Heart left ventricle (tissue), 16 donors: Measurements from ENCODE around the gene MACROD1. TPM values are rescaled to one million over a fixed set of nuclear protein-coding genes. Genes with fewer than 3 reads are reported as not detected.

Experiments used
- ATAC-seq, 4 donors: fragments of 200-7000 bp; cut with Tn5 transposase; one replicate each; pipeline ENCODE4 v1.9.1; 2020 to 2022; ENCODE audit warnings: moderate library complexity in 4 of 4, mild to moderate bottlenecking in 3 of 4, moderate number of reproducible peaks in 1 of 4
- DNase-seq, 5 donors: peaks; one replicate each; pipeline ENCODE4 v3.0.0-alpha.2; 2020
- H3K27ac ChIP-seq, 12 donors: fragments of 200-600 bp; sonication (generic) in 4 of 12; one replicate each; pipeline versions ENCODE4 v1.5.0 to v1.8.0; 2016 to 2022; ENCODE audit warnings: mild to moderate bottlenecking in 2 of 12
- H3K27me3 ChIP-seq, 9 donors: fragments of 200-600 bp; sonication (generic) in 2 of 9; one replicate each; pipeline versions ENCODE4 v1.5.1 to v1.8.0; 2016 to 2022; ENCODE audit warnings: mild to moderate bottlenecking in 3 of 9
- H3K36me3 ChIP-seq, 9 donors: fragments of 200-600 bp; sonication (generic) in 2 of 9; one replicate each; pipeline versions ENCODE4 v1.5.0 to v1.8.0; 2018 to 2022; ENCODE audit warnings: mild to moderate bottlenecking in 2 of 9
- H3K4me1 ChIP-seq, 12 donors: fragments of 200-600 bp; sonication (generic) in 4 of 12; one replicate each; pipeline versions ENCODE4 v1.5.0 to v1.8.0; 2016 to 2022; ENCODE audit warnings: mild to moderate bottlenecking in 3 of 12
- H3K4me3 ChIP-seq, 12 donors: fragments of 200-600 bp; sonication (generic) in 4 of 12; one replicate each; pipeline versions ENCODE4 v1.5.0 to v1.8.0; 2017 to 2022; ENCODE audit warnings: mild to moderate bottlenecking in 9 of 12, moderate library complexity in 4 of 12
- H3K9me3 ChIP-seq, 12 donors: fragments of 200-600 bp; sonication (generic) in 4 of 12; one replicate each; pipeline versions ENCODE4 v1.5.0 to v1.8.0; 2016 to 2022; ENCODE audit warnings: mild to moderate bottlenecking in 1 of 12
- POLR2A ChIP-seq, 2 donors: fragments of 450-650 bp; IDR thresholded peaks; one replicate each; pipeline ENCODE4 v1.6.1; 2017; ENCODE audit warnings: antibody characterized with exemption in 2 of 2, mild to moderate bottlenecking in 2 of 2, moderate library complexity in 2 of 2
- WGBS, 4 donors: extraction: QIAGEN DNeasy Blood & Tissue Kit in 2 of 4; methylation state at CpG; one replicate each; pipeline versions ENCODE4 v1.1.5 to v1.1.7; 2013 to 2018; 5-methylcytosine and 5-hydroxymethylcytosine counted together
- intact Hi-C, 10 donors: fragments of 100-400 bp; cut with DNase I; formaldehyde crosslinking; loops; one replicate each; pipeline versions ENCODE4 v1.11.1 to v1.14.2; 2022
- polyA plus RNA-seq, 2 donors: library from polyadenylated mRNA; stranded (reverse); fragments of 200-250 nt; gene quantifications; one replicate each; pipeline ENCODE4 v1.2.3, GENCODE V29; 2013
- total RNA-seq, 9 donors: library from RNA; depleted of rRNA in 2 of 9; stranded (reverse); fragments of >200 nt in 2 of 9; fragmentation: NEBNext Ultra II Directional in 3 of 9; extraction: Animal tissue kit (Norgen Biotek cat#: 25700) in 3 of 9; gene quantifications; one replicate each; pipeline versions ENCODE4 v1.1.0 to v1.2.4, GENCODE V29; 2016 to 2023
- TF ChIP-seq, protein P1 (sequence below), 12 donors: fragments of 200-600 bp; sonication (generic) in 4 of 12; IDR thresholded peaks; one replicate each; pipeline versions ENCODE4 v1.5.0 to v1.8.0; 2018 to 2022; ENCODE audit warnings: antibody characterized with exemption in 12 of 12, mild to moderate bottlenecking in 5 of 12
- donor health status: ischemic (EF 13 %, LVEDD 7.1; RV severe dilation, severe dysfunction).
- donor health status: healthy with polysubstance abuse.
- donor health status: DM: no; HTN: yes; CAD: no.
- donor health status: DM: no; HTN: no; CAD: no.
- donor health status: ischemic (EF 25% LVEDD 6.9; RV normal size, moderate dysfunction).
- donor health status: ischemic (EF 25% LVEDD 5.7; RV mildly dilated, moderate dysfunction).
- donor health status: healthy.
- donor health status: DM: yes; HTN: yes; CAD: no.
- donor health status: ischemic (EF 35%, LVEDD 5.7; RV mildly dilated, moderate dysfunction).
- donor health status: nonischemic (EF 11% LVEDD 7.7; RV severe dilation, severe dysfunction).
- donor health status: DM: yes; HTN: yes; CAD: no.
- donor health status: PGD.
- donor health status: ischemic (EF 29% LVEDD 5.4; RV normal size, mild dysfunction).
- donor health status: nonischemic (EF 23%, LVEDD 6.1; RV moderate dilation, normal function).

MACROD1 gene
- total and polyA plus RNA-seq, 11 donors, result 48.9 to 287 (median 116) TPM

DNA sequence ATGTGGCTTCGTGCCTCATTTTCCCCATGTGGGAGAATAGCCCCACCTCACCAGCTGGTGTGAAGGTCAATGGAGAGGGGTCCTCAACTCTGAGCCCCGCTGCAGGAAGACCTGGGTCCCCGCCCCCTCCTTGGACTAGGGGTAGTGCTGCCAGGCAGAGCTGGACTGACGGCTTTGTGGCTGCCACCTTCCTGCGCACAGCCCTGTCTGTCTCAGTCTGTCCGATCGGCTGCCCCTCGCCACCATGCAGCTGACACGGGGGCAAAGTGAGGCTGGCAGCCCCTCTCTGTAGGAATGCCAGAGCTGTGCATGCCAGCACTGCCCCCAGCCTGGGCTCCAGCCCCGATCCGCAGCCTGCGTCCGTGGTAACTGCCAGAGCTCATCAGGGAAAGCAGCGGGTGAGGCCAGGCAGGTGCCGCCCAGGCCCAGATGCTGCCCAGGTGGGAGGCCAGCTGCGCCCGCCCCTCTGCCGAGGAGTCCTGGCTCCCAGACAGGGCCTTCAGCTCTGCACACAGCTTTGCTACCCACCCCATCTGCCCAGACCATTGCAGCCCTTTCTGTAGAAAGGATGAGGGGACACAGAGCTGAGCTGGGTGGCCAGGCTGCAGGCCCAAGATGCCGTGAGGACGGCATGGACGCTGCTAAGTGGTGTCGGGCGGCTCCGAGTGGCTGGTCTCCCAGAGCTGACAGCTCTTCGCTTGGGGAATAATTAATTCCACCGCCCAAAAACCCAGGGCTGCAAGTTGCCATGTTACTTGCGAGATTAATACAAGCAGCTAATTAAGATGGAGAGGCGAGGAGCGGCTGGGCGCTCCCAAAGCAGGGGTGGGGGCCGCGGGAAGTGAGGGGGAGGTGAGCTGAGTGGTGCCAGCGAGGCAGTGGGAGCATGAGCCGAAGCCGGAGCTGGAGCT, 149.7 kb downstream of the MACROD1 start:
- 92 to 95% (median 94%) methylated on average over 27 to 35 of the region's 35 CpGs for WGBS, 4 donors
- no peaks in the 10 kb centered on the region for H3K36me3 ChIP-seq
- TF ChIP-seq POLR2A (IDR thresholded peaks at IDR 0.05), result no peak
- TF ChIP-seq, protein P1, sequence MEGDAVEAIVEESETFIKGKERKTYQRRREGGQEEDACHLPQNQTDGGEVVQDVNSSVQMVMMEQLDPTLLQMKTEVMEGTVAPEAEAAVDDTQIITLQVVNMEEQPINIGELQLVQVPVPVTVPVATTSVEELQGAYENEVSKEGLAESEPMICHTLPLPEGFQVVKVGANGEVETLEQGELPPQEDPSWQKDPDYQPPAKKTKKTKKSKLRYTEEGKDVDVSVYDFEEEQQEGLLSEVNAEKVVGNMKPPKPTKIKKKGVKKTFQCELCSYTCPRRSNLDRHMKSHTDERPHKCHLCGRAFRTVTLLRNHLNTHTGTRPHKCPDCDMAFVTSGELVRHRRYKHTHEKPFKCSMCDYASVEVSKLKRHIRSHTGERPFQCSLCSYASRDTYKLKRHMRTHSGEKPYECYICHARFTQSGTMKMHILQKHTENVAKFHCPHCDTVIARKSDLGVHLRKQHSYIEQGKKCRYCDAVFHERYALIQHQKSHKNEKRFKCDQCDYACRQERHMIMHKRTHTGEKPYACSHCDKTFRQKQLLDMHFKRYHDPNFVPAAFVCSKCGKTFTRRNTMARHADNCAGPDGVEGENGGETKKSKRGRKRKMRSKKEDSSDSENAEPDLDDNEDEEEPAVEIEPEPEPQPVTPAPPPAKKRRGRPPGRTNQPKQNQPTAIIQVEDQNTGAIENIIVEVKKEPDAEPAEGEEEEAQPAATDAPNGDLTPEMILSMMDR (IDR thresholded peaks at IDR 0.05), result no peak
- peaks cover 0 to 24% (median 8%) of the 10 kb centered on the region in 12 donors for H3K4me1 ChIP-seq
- ATAC-seq, result no peak
- no peaks in the 10 kb centered on the region for H3K9me3 ChIP-seq
- no peak overlapping the region for H3K27ac ChIP-seq
- no peak for DNase-seq
- intact Hi-C loops, result no loop called here
- H3K4me3 ChIP-seq, result no peak overlapping the region
- no peaks in the 10 kb centered on the region for H3K27me3 ChIP-seq

DNA sequence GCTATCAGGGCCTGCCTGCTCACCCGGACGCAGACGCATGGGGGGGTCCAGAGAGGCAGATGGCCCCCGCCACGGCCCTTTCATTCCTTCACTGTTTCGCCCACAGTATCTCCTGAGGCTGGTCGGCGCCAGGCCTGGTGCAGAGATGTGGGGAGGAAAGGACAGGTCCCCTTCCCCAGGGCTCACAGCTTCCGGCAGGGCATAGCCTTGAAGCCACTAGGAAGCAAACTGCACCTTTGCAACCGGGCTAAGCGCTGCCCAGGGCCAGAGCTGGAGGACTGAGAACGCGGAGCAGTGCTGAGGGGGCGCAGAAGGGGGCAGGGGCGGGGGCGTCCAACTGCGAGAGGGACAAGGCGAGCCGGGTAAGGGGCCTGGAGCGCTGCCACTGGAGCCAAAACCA, 150.4 kb downstream of the MACROD1 start:
- Histone ChIP-seq H3K27ac (no peak overlapping the region), H3K9me3 (no peaks in the 10 kb centered on the region), H3K27me3 (no peaks in the 10 kb centered on the region), H3K4me1 (peaks cover 0 to 22% (median 7%) of the 10 kb centered on the region in 12 donors), H3K4me3 (no peak overlapping the region), H3K36me3 (no peaks in the 10 kb centered on the region)
- 90 to 93% (median 92%) methylated on average over 20 of the region's 20 CpGs for WGBS, 4 donors
- ATAC-seq, result no peak
- intact Hi-C loops, result no loop called here
- DNase-seq, result no peak
- no peak for TF ChIP-seq POLR2A (IDR thresholded peaks at IDR 0.05)
- TF ChIP-seq, protein P1 (IDR thresholded peaks at IDR 0.05), result no peak

DNA sequence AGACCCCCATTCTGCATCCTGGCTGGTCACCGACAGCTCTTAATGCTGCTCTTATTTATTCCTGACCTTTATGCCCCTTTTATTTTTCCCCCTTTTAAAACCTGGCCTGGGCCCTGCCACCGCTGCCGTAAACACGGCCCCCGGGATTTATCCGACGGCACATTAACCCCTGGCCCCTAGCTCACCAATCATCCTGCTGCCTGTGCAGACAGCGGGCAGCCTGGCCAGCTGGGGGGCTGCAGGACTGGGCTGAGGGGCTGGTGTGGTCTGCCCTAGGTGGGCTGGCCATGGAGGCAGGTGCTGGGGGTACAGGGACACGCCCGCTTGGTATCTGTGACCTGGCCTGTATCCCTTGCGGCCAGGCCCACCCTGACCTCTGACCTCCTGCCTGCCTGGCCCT, 151.6 kb downstream of the MACROD1 start:
- WGBS, 4 donors, result 90 to 98% (median 93%) methylated on average over 8 to 11 of the region's 11 CpGs
- TF ChIP-seq, protein P1 (IDR thresholded peaks at IDR 0.05), result no peak
- TF ChIP-seq POLR2A (IDR thresholded peaks at IDR 0.05), result no peak
- Histone ChIP-seq H3K36me3 (no peaks in the 10 kb centered on the region), H3K9me3 (no peaks in the 10 kb centered on the region), H3K27ac (no peak overlapping the region), H3K4me3 (no peak overlapping the region), H3K4me1 (peaks cover 0 to 17% (median 6%) of the 10 kb centered on the region in 12 donors), H3K27me3 (no peaks in the 10 kb centered on the region)
- intact Hi-C loops, result no loop called here
- ATAC-seq (no peak), DNase-seq (no peak)

DNA sequence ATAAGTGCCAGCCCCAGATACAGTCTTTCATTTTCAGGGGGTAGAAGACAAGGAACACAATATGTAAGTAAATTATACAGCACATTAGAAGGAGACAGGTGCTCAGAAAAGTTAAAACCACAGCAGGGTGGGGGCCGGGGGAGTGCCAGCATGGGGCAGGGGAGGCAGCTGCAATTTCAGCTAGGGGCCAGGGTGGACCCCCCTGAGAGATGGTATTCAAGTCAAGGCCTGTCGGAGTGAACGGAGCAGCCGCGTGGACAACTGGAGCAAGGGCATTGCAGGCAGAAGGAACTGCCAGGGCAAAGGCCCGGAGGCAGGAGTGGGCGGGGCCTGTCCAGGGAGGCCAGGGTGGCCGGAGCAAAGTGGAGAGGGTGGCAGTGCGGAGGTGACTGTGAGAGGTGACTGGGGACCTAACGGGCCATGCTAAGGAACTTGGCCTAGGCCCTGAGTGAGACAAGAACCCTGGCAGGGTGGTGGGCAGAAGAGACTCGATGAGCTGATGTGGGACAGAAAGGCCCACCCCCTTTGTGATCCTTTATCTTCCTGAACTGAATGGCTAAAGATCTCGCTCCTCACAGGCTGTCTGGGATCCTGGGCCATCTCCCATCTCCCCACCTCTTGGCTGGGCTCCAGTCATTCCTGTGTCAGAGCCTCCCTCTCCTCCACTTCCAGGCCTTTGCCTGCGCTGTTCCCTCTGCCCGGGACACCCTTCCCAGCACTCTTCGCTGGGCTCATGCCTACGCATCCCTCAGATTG, 152.6 kb downstream of the MACROD1 start:
- ATAC-seq (no peak), DNase-seq (no peak)
- H3K4me3 ChIP-seq, result no peak overlapping the region
- no peaks in the 10 kb centered on the region for H3K36me3 ChIP-seq
- H3K27me3 ChIP-seq, result no peaks in the 10 kb centered on the region
- H3K27ac ChIP-seq, result no peak overlapping the region
- WGBS, 4 donors, result 92 to 97% (median 93%) methylated on average over 16 of the region's 16 CpGs
- no peaks in the 10 kb centered on the region for H3K9me3 ChIP-seq
- H3K4me1 ChIP-seq, result peaks cover 0 to 10% (median under 1%) of the 10 kb centered on the region in 12 donors
- intact Hi-C loops, result no loop called here
- TF ChIP-seq, protein P1 (IDR thresholded peaks at IDR 0.05), result no peak
- no peak for TF ChIP-seq POLR2A (IDR thresholded peaks at IDR 0.05)
